ENCODE data around the gene NT5DC1.

GRCh38 chr6:116070101-116070500, 30.6 kb upstream of the NT5DC1 start:
- TF ChIP-seq CTCF (IDR thresholded peaks at IDR 0.05) = no peak
- no peak for TF ChIP-seq POLR2A (IDR thresholded peaks at IDR 0.05)
